GM12878 (cell line): ENCODE results near the gene GCFC2. TPM values are rescaled to one million over a fixed set of nuclear protein-coding genes. Genes with fewer than 3 reads are reported as not detected.

Experiments used
- BMI1 ChIP-seq: fragments of 450-650 bp; IDR thresholded peaks from 2 replicates; pipeline ENCODE4 v1.6.1; 2016; ENCODE audit warnings: mild to moderate bottlenecking, moderate library complexity, borderline replicate concordance
- CBX5 ChIP-seq: sonication (generic); IDR thresholded peaks from 2 replicates; pipeline ENCODE4 v1.6.1; 2016; ENCODE audit warnings: low read depth, moderate library complexity, mild to moderate bottlenecking, inconsistent platforms
- FOXM1 ChIP-seq: IDR thresholded peaks from 2 replicates; pipeline ENCODE4 v1.6.1; 2012; ENCODE audit warnings: low read depth, mild to moderate bottlenecking, inconsistent platforms, low read length, moderate library complexity
- HCFC1 ChIP-seq: fragments of 150-350 bp; IDR thresholded peaks from 2 replicates; pipeline ENCODE4 v1.6.1; 2014; ENCODE audit warnings: low read length
- HDGF ChIP-seq: fragments of 450-650 bp; IDR thresholded peaks from 2 replicates; pipeline ENCODE4 v1.6.1; 2016; ENCODE audit warnings: antibody characterized with exemption
- KLF5 ChIP-seq: fragments of 450-650 bp; IDR thresholded peaks from 2 replicates; pipeline ENCODE4 v1.6.1; 2014; ENCODE audit warnings: mild to moderate bottlenecking; ENCODE audit not compliant: partially characterized antibody
- NBN ChIP-seq: fragments of 450-650 bp; IDR thresholded peaks from 2 replicates; pipeline ENCODE4 v1.6.1; 2016
- NR2F1 ChIP-seq: fragments of 450-650 bp; conservative IDR thresholded peaks from 2 replicates; pipeline ENCODE4 v1.6.1; 2017; ENCODE audit warnings: mild to moderate bottlenecking
- PML ChIP-seq: IDR thresholded peaks from 2 replicates; pipeline ENCODE4 v1.6.1; 2012; ENCODE audit warnings: low read length, inconsistent platforms
- POLR2AphosphoS5 ChIP-seq: IDR thresholded peaks from 2 replicates; pipeline ENCODE4 v1.6.1; 2011; ENCODE audit warnings: mild to moderate bottlenecking, low read length, inconsistent platforms
- POU2F2 ChIP-seq: IDR thresholded peaks from 3 replicates; pipeline ENCODE4 v1.6.1; 2011; ENCODE audit warnings: low read depth, mild to moderate bottlenecking, low read length, borderline replicate concordance
- RAD51 ChIP-seq: fragments of 450-650 bp; IDR thresholded peaks from 2 replicates; pipeline ENCODE4 v1.6.1; 2016; ENCODE audit warnings: moderate library complexity, mild to moderate bottlenecking, inconsistent platforms
- RB1 ChIP-seq: fragments of 450-650 bp; formaldehyde crosslinking; IDR thresholded peaks from 2 replicates; pipeline ENCODE4 v1.6.1; 2017; ENCODE audit warnings: mild to moderate bottlenecking, borderline replicate concordance
- RELA ChIP-seq: fragments of 450-650 bp; IDR thresholded peaks from 2 replicates; pipeline ENCODE4 v1.8.0; 2014; ENCODE audit warnings: borderline replicate concordance; ENCODE audit not compliant: partially characterized antibody
- SIN3A ChIP-seq: IDR thresholded peaks from 2 replicates; pipeline ENCODE4 v1.6.1; 2012; ENCODE audit warnings: low read depth, low read length, improper control_type of control experiment
- polyA plus RNA-seq, 11 experiments: library from polyadenylated mRNA; depleted of rRNA in 4 of 11; unstranded in 6 of 11; stranded (reverse) in 5 of 11; fragments of >200 nt; fragmentation: Nextera tagmentation in 4 of 11; fragmentation: Illumina TruSeq in 1 of 11; extraction: Ambion mirVana in 4 of 11; extraction: Trizol in 1 of 11; gene quantifications; 1 replicate in 1 of 11; 2 replicates in 10 of 11; pipeline versions ENCODE4 v1.2.1 to v1.2.3, GENCODE V29; 2011 to 2016; ENCODE audit warnings: inconsistent platforms in 2 of 11, missing spikeins in 2 of 11, low read depth in 1 of 11
- total RNA-seq, 4 experiments: library from RNA; depleted of rRNA in 3 of 4; stranded (reverse); fragments of >200 nt in 3 of 4; fragmentation: Illumina TruSeq in 1 of 4; extraction: Trizol in 1 of 4; gene quantifications; 2 replicates each; pipeline versions ENCODE4 v1.2.1 to v1.2.3, GENCODE V29; 2013 to 2021
- TF ChIP-seq, protein P1 (sequence below): IDR thresholded peaks from 2 replicates; pipeline ENCODE4 v1.6.1; 2012; ENCODE audit warnings: improper control_type of control experiment, low read depth, low read length; ENCODE audit not compliant: insufficient replicate concordance
- TF ChIP-seq, protein P2 (sequence below): fragments of 450-650 bp; IDR thresholded peaks from 2 replicates; pipeline ENCODE4 v1.6.1; 2017; ENCODE audit warnings: borderline replicate concordance
- TF ChIP-seq, protein P3 (sequence below): fragments of 450-650 bp; IDR thresholded peaks from 2 replicates; pipeline ENCODE4 v1.6.1; 2017; ENCODE audit warnings: mild to moderate bottlenecking, moderate library complexity

Gene GCFC2
- total and polyA plus RNA-seq, 10 of the 15 experiments (the other 5 are each of a cell fraction or from before 2014, with no cell fraction given) = 15.5 to 36.5 (median 27.4) TPM

DNA sequence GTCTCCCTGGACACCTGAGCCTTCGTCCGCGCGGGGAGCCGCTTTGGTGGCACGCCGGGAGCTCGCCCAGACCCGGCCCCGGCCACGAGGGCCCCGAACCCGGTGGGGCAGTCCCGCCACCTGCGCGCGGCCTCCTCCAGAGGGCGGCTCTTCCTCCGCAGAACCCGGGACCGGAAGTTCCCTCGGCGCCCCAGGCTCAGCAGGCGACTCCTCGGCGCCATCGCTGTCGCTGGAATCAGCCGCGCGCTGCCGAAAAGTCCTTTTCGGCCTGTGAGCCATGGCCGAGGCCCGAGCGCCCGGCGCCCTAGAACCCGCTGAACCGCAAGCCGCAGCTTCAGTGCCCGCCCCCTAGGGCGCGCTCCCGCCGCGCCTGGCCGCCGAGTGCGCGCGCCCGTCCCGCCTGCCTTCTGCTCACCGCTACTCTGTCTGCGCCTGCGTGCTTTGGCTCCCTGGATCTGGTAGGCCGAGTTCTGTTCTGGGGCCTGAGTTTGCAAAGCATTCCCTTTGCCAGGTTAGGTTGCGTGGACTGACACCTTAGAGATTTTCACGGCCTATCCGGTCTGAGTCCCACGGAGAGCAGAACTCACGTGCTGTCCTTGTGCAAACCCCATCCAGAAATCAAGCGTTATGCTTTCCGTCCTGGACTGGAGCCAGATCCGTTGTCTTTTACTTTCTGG is at the start of gene GCFC2 (continued):
- TF ChIP-seq FOXM1 (no peak), POU2F2 (peak; percentile 67; the same call in 1 of the 3 replicates), NR2F1 (peak; percentile 80; the same call in 1 of the 2 replicates), RELA (peak; percentile 71), KLF5 (peak; percentile 86), PML (peak; percentile 88), RAD51 (no peak), NBN (0 out of 2 replicates have a peak, but pooled peaks have one; percentile 71), POLR2AphosphoS5 (peak; percentile 89), BMI1 (0 out of 2 replicates have a peak, but pooled peaks have one; percentile 34), RB1 (peak; percentile 71; the same call in 1 of the 2 replicates), CBX5 (no peak; the same call in 1 of the 2 replicates), HDGF (0 out of 2 replicates have a peak, but pooled peaks have one; percentile 1), HCFC1 (peak; percentile 55; the same call in 1 of the 2 replicates), SIN3A (no peak)
- TF ChIP-seq, protein P1, sequence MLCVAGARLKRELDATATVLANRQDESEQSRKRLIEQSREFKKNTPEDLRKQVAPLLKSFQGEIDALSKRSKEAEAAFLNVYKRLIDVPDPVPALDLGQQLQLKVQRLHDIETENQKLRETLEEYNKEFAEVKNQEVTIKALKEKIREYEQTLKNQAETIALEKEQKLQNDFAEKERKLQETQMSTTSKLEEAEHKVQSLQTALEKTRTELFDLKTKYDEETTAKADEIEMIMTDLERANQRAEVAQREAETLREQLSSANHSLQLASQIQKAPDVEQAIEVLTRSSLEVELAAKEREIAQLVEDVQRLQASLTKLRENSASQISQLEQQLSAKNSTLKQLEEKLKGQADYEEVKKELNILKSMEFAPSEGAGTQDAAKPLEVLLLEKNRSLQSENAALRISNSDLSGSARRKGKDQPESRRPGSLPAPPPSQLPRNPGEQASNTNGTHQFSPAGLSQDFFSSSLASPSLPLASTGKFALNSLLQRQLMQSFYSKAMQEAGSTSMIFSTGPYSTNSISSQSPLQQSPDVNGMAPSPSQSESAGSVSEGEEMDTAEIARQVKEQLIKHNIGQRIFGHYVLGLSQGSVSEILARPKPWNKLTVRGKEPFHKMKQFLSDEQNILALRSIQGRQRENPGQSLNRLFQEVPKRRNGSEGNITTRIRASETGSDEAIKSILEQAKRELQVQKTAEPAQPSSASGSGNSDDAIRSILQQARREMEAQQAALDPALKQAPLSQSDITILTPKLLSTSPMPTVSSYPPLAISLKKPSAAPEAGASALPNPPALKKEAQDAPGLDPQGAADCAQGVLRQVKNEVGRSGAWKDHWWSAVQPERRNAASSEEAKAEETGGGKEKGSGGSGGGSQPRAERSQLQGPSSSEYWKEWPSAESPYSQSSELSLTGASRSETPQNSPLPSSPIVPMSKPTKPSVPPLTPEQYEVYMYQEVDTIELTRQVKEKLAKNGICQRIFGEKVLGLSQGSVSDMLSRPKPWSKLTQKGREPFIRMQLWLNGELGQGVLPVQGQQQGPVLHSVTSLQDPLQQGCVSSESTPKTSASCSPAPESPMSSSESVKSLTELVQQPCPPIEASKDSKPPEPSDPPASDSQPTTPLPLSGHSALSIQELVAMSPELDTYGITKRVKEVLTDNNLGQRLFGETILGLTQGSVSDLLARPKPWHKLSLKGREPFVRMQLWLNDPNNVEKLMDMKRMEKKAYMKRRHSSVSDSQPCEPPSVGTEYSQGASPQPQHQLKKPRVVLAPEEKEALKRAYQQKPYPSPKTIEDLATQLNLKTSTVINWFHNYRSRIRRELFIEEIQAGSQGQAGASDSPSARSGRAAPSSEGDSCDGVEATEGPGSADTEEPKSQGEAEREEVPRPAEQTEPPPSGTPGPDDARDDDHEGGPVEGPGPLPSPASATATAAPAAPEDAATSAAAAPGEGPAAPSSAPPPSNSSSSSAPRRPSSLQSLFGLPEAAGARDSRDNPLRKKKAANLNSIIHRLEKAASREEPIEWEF = no peak
- TF ChIP-seq, protein P2, sequence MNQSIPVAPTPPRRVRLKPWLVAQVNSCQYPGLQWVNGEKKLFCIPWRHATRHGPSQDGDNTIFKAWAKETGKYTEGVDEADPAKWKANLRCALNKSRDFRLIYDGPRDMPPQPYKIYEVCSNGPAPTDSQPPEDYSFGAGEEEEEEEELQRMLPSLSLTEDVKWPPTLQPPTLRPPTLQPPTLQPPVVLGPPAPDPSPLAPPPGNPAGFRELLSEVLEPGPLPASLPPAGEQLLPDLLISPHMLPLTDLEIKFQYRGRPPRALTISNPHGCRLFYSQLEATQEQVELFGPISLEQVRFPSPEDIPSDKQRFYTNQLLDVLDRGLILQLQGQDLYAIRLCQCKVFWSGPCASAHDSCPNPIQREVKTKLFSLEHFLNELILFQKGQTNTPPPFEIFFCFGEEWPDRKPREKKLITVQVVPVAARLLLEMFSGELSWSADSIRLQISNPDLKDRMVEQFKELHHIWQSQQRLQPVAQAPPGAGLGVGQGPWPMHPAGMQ = no peak
- TF ChIP-seq, protein P3, sequence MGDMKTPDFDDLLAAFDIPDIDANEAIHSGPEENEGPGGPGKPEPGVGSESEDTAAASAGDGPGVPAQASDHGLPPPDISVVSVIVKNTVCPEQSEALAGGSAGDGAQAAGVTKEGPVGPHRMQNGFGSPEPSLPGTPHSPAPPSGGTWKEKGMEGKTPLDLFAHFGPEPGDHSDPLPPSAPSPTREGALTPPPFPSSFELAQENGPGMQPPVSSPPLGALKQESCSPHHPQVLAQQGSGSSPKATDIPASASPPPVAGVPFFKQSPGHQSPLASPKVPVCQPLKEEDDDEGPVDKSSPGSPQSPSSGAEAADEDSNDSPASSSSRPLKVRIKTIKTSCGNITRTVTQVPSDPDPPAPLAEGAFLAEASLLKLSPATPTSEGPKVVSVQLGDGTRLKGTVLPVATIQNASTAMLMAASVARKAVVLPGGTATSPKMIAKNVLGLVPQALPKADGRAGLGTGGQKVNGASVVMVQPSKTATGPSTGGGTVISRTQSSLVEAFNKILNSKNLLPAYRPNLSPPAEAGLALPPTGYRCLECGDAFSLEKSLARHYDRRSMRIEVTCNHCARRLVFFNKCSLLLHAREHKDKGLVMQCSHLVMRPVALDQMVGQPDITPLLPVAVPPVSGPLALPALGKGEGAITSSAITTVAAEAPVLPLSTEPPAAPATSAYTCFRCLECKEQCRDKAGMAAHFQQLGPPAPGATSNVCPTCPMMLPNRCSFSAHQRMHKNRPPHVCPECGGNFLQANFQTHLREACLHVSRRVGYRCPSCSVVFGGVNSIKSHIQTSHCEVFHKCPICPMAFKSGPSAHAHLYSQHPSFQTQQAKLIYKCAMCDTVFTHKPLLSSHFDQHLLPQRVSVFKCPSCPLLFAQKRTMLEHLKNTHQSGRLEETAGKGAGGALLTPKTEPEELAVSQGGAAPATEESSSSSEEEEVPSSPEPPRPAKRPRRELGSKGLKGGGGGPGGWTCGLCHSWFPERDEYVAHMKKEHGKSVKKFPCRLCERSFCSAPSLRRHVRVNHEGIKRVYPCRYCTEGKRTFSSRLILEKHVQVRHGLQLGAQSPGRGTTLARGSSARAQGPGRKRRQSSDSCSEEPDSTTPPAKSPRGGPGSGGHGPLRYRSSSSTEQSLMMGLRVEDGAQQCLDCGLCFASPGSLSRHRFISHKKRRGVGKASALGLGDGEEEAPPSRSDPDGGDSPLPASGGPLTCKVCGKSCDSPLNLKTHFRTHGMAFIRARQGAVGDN = peak; percentile 98
- TF ChIP-seq, all 136 proteins: peak for 57
